GM23338 (cell line): ENCODE results near the gene AGAP1. TPM values are rescaled to one million over a fixed set of nuclear protein-coding genes. Genes with fewer than 3 reads are reported as not detected.

Experiments
- ATAC-seq: fragments of 200-7000 bp; cut with Tn5 transposase; 3 replicates; pipeline ENCODE4 v1.9.1; 2020
- DNase-seq: peaks from one replicate; pipeline ENCODE4 v3.0.0-alpha.2; 2015; ENCODE audit warnings: low spot score
- H2AFZ ChIP-seq: fragments of 200-600 bp; sonication (generic); 2 replicates; pipeline ENCODE4 v1.8.0; 2016; ENCODE audit warnings: antibody characterized with exemption, mild to moderate bottlenecking, moderate library complexity
- H3F3A ChIP-seq: fragments of 200-600 bp; sonication (generic); replicated peaks from 2 replicates; pipeline ENCODE4 v1.8.0; 2017; ENCODE audit warnings: antibody characterized with exemption, mixed run types, low read depth
- H3K27ac ChIP-seq: fragments of 200-600 bp; sonication (generic); 2 replicates; pipeline ENCODE4 v1.6.1; 2016; ENCODE audit warnings: low read depth
- H3K27me3 ChIP-seq: fragments of 200-600 bp; sonication (generic); 2 replicates; pipeline ENCODE4 v1.8.0; 2016; ENCODE audit warnings: mild to moderate bottlenecking, mixed run types, moderate library complexity; ENCODE audit not compliant: insufficient read depth
- H3K36me3 ChIP-seq: fragments of 200-600 bp; sonication (generic); 2 replicates; pipeline ENCODE4 v1.8.0; 2016; ENCODE audit warnings: mild to moderate bottlenecking; ENCODE audit not compliant: insufficient read depth
- H3K4me1 ChIP-seq: fragments of 200-600 bp; sonication (generic); 2 replicates; pipeline ENCODE4 v1.8.0; 2016; ENCODE audit warnings: mild to moderate bottlenecking, moderate library complexity; ENCODE audit not compliant: insufficient read depth
- H3K4me2 ChIP-seq: fragments of 200-600 bp; sonication (generic); 2 replicates; pipeline ENCODE4 v1.7.1; 2017; ENCODE audit warnings: mixed run types
- H3K4me3 ChIP-seq: fragments of 200-600 bp; sonication (generic); 2 replicates; pipeline ENCODE4 v1.6.1; 2016; ENCODE audit warnings: mixed run types
- H3K79me2 ChIP-seq: fragments of 200-600 bp; sonication (generic); replicated peaks from 2 replicates; pipeline ENCODE4 v1.8.0; 2017; ENCODE audit warnings: mild to moderate bottlenecking; ENCODE audit not compliant: insufficient read depth
- H3K9me2 ChIP-seq: fragments of 200-600 bp; sonication (generic); 2 replicates; pipeline ENCODE4 v1.8.0; 2017; ENCODE audit not compliant: insufficient read depth
- H4K20me1 ChIP-seq: fragments of 200-600 bp; sonication (generic); replicated peaks from 2 replicates; pipeline ENCODE4 v1.8.0; 2017; ENCODE audit warnings: mild to moderate bottlenecking; ENCODE audit not compliant: insufficient read depth
- H3K27ac Mint-ChIP-seq: 2 replicates; pipeline ENCODE4 v1.8.0; 2020; ENCODE audit warnings: inconsistent platforms, mild to moderate bottlenecking, moderate library complexity, mixed read lengths
- H3K27me3 Mint-ChIP-seq: 3 replicates; pipeline ENCODE4 v1.8.0; 2022; ENCODE audit warnings: low read depth, mild to moderate bottlenecking, moderate library complexity, mixed read lengths, inconsistent platforms; ENCODE audit not compliant: insufficient read depth, poor library complexity
- H3K36me3 Mint-ChIP-seq: 3 replicates; pipeline ENCODE4 v1.8.0; 2021; ENCODE audit warnings: low read depth, mild to moderate bottlenecking, inconsistent platforms, moderate library complexity, mixed read lengths
- H3K4me1 Mint-ChIP-seq: 3 replicates; pipeline ENCODE4 v1.8.0; 2020; ENCODE audit warnings: mild to moderate bottlenecking, inconsistent platforms, mixed read lengths
- H3K4me3 Mint-ChIP-seq: 3 replicates; pipeline ENCODE4 v1.8.0; 2021; ENCODE audit warnings: moderate library complexity, mild to moderate bottlenecking, inconsistent platforms, mixed read lengths
- H3K9me3 Mint-ChIP-seq: 3 replicates; pipeline ENCODE4 v1.8.0; 2020; ENCODE audit warnings: moderate library complexity, mild to moderate bottlenecking, inconsistent platforms, mixed read lengths
- EZH2phosphoT487 ChIP-seq: fragments of 200-600 bp; sonication (generic); IDR thresholded peaks from one replicate; pipeline ENCODE4 v1.8.1; 2018; ENCODE audit warnings: antibody characterized with exemption; ENCODE audit not compliant: unreplicated experiment
- REST ChIP-seq: IDR thresholded peaks from one replicate; pipeline ENCODE4 v1.6.1; 2018; ENCODE audit warnings: antibody characterized with exemption; ENCODE audit not compliant: unreplicated experiment
- ZNF462 ChIP-seq: fragments of 250-450 bp; sonication (Bioruptor Pico); IDR thresholded peaks from 2 replicates; pipeline ENCODE4 v1.5.0; 2020; ENCODE audit warnings: mild to moderate bottlenecking, moderate library complexity
- polyA plus RNA-seq: library from polyadenylated mRNA; unstranded; fragments of >200 nt; fragmentation: Nextera tagmentation; extraction: Ambion mirVana; gene quantifications from 2 replicates; pipeline ENCODE4 v1.2.1, GENCODE V29; 2016
- total RNA-seq: library from RNA; depleted of rRNA; stranded (reverse); fragments of >200 nt; shearing (Covaris generic); gene quantifications from 2 replicates; pipeline ENCODE4 v1.2.3, GENCODE V29; 2014

The AGAP1 gene
- total and polyA plus RNA-seq, 2 experiments from 2014 or later, result 13.3 to 27.9 TPM

- no peak for TF ChIP-seq REST
Measured at GRCh38 chr2:236128321-236128720, 634.5 kb downstream of the AGAP1 start (continued).

GRCh38 chr2:236129935-236130334, 636.1 kb downstream of the AGAP1 start:
- Mint-ChIP-seq H3K36me3 (peaks cover 3% of the 10 kb centered on the region; the same call in 2 of the 3 replicates), H3K27me3 (peaks cover 28% of the 10 kb centered on the region)
- no peak overlapping the region for H3K4me2 ChIP-seq

More at GRCh38 chr2:236129935-236130334, 636.1 kb downstream of the AGAP1 start:
- Histone ChIP-seq H3F3A (0 out of 2 replicates have a peak, but pooled peaks cover 4% of the 10 kb centered on the region), H3K27me3 (no peaks in the 10 kb centered on the region), H2AFZ (no peak overlapping the region), H3K27ac (no peak overlapping the region), H3K79me2 (no peaks in the 10 kb centered on the region), H3K9me2 (no peaks in the 10 kb centered on the region), H3K4me3 (no peak overlapping the region), H4K20me1 (no peaks in the 10 kb centered on the region), H3K36me3 (no peaks in the 10 kb centered on the region), H3K4me1 (peaks cover 11% of the 10 kb centered on the region)
- Mint-ChIP-seq H3K9me3 (no peaks in the 10 kb centered on the region), H3K4me3 (no peak overlapping the region), H3K4me1 (peaks cover 46% of the 10 kb centered on the region), H3K27ac (no peak overlapping the region)
- DNase-seq (no peak), ATAC-seq (no peak)
- TF ChIP-seq EZH2phosphoT487, result no peak
- no peak for TF ChIP-seq REST
- no peak for TF ChIP-seq ZNF462 (CRISPR knock-in tag)
